Ammon's horn (tissue), 1 donor: ENCODE measurements around the gene TMEM50B.
A peak's percentile ranks its signal among the peaks of the same experiment; 100 is the strongest.
"Not testable (repeated sequence)": the region's sequence is repeated elsewhere in the genome, so short reads cannot be mapped to it uniquely, and the experiment has no call there.

Source experiments
- DNase-seq: peaks from one replicate; pipeline ENCODE4 v3.0.0-alpha.2; 2016; ENCODE audit warnings: low spot score

The TMEM50B gene

GRCh38 chr21:33478182-33478581, 1.6 kb downstream of the TMEM50B start:
- no peak for DNase-seq

- no peak for DNase-seq
Measured at GRCh38 chr21:33477066-33477465, 2.7 kb downstream of the TMEM50B start.

DNA sequence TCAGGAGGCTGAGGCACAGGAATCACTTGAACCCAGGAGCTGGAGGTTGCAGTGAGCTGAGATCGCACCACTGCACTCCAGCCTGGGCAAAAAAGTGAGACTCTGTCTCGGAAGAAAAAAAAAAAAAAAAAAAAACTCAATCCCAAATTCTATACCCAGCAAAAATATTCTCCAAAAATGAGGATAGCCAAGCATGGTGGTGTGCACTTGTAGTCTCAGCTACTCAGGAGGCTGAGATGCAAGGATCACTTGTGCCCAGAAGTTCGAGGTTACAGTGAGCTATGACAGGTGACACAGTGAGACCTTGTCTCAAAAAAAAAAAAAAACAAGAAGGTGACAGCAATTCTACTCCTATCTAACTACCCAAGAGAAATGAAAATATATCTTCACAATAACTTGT, 6.4 kb downstream of the TMEM50B start:
- no peak for DNase-seq

GRCh38 chr21:33470701-33471100, 9.1 kb downstream of the TMEM50B start:
- DNase-seq: no peak

GRCh38 chr21:33469183-33469582, 10.6 kb downstream of the TMEM50B start:
- DNase-seq: not testable (repeated sequence)

DNA sequence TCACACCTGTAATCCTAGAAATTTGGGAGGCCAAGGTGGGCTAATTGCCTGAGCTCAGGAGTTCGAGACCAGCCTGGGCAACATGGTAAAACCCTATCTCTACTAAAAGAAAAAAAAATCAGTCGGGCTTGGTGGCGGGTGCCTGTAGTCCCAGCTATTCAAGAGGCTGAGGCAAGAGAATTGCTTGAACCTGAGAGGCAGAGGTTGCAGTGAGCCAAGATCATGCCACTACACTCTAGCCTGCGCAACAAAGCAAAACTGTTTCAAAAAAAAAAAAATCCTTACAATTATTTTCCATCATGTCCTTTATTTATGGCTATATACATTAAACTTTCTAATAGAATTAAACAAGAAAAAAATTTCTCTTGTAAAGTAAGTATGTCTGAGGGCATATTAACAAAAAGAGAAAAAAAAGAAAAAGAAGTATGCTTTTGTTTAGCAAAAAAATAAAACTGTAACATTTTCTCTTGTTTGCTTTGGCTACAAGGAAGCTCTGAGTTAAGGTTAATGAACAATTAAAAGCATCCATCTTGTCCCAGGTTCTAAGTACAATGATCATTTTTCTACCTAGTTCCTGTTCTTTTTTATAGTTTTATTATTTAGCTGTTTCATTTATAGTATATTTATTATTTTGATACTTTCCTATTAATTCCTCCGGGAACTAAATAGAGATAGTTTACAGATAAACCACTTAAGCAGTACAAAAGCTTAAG, 18.1 kb downstream of the TMEM50B start:
- no peak for DNase-seq

- DNase-seq: no peak
Measured at GRCh38 chr21:33458861-33459260, 20.9 kb downstream of the TMEM50B start.

DNA sequence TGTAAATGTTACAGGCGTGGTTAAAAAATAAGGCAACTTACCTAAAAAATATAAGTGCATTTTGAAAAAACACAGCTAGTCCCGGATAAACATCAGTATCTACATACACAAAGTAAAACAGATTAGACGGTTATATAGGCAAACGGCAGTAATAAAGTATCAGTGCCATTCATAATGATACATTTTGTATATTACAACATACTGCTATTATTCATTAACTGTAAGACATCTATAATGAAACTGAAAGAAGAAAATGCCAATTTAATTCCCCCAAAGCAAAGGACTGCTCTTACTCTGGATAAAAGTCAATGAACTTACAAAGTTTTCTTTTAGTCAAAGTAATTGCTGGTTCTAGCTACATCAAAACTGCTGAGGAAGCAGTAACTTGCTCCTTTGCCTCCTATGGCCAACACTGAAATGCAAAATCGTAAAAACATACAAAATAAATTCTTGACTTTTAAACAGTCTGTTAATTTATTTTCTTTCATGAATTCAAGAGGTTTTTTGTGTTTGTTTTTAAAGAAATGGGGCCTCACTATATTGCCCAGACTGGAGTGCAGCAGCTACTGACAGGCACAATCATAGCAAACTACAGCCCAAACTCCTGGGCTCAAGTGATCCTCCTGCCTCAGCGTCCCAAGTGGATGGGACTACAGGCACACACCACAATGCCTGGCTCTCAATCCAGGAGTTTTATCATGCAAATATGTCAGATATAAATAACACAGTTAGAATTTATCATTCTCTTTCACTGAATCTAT, 23.9 kb downstream of the TMEM50B start:
- no peak for DNase-seq

DNA sequence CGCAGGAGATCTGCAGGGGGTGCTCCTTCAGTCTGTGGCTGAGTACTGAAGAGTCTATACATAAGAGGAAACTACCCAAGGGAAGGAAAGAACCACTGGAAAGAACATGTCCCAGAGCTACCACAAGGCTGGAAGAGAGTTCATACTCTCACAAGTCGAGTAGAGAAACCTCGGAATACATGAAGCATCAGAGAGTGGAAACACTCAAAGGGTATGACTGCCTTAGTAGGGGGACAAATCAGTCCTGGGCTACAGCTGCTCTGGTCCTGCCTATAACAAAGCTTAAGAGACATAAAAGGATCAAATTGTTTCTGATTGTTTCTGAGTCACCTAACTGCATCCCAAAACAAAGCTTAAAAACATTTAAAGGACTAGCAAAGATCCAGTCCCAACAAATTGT, 27.4 kb downstream of the TMEM50B start:
- no peak for DNase-seq

DNA sequence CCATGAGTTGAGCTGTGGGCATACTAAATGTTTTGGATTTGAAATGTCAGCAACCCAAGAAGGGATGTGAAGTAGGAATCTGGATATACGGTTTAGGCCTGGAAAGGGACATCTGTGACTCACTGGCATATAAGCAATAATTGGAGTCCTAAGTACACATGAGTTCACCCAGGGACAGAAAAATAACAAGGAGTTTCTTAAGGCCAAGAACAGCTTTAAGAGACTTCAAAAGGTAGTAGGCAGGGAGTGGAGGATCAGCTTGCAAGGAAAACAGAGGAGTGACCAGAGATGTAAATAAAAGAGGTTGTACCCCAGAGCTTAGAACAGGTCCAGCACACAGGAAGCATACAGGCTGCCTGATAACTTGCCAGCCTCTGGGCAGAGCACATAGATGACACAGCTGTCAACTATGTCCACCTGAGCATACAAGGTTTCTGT, 28.1 kb downstream of the TMEM50B start:
- DNase-seq: no peak

DNA sequence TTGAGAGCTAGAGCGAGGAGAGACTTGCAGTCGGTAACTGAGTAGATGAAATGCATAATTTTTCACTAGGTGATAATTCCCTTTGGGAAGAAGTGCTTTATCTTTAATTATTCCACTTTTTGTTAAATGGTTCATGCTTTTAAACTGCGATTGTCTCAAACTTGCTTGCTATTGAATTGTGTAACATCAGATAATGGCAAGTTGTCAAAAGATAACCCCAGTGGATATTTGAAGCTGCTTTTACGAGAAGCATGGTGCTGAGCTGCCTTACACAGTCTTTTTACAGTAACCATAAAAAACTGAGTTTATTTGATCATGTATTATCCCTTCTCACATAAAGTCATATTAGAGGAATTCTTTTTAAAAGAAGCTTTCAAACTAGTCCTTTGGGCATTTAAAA, 30.2 kb downstream of the TMEM50B start:
- no peak for DNase-seq

- not testable (repeated sequence) for DNase-seq
Measured at GRCh38 chr21:33446620-33447019, 33.2 kb downstream of the TMEM50B start.

GRCh38 chr21:33444499-33444898, 35.3 kb downstream of the TMEM50B start:
- no peak for DNase-seq

DNA sequence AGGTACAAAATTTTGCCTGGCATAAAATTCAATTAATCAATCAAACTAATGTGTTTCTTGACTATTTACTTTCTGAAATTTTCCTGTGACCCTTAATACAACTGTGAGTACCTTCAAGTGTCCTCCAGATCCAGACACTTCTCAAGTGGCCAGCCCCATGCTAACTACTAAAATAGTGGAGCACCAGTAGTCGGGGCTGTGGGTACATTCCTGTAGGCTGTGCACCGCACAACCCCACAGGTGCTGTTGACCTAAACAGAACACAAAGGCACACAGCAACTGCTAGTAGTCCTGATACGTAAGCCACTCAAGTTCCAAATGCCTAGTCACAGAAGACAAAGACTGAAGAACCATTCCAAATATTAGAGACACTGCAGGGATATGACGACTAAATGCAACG, 36.6 kb downstream of the TMEM50B start:
- DNase-seq: no peak

- DNase-seq: no peak
Measured at GRCh38 chr21:33441489-33442477, 38.0 kb downstream of the TMEM50B start.

DNA sequence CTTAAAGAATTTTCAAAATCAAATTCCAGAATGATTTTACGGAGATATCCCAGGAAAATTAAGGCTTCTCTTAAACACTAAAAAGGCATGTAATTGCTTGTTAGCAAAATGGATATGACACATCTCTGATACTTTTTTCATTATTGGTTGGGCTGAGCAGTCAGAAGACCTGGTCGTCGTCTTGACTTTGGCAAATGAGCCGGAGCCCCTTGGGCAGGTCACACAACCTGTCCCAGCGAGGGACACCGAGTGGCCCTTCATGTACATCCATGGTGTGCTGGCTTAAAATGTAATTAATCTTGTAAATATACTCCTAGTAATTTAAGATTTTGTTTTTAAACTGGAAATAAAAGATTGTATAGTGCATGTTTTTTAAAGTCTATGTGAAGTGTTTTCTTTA, 42.6 kb downstream of the TMEM50B start:
- no peak for DNase-seq

- DNase-seq: peak; percentile 46
Measured at GRCh38 chr21:33434770-33435360, 44.9 kb downstream of the TMEM50B start.

- peak; percentile 59 for DNase-seq
Measured at GRCh38 chr21:33433425-33434114, 46.2 kb downstream of the TMEM50B start.

GRCh38 chr21:33433001-33433400, 46.8 kb downstream of the TMEM50B start:
- DNase-seq: no peak

- peak; percentile 57 for DNase-seq
Measured at GRCh38 chr21:33432496-33432895, 47.3 kb downstream of the TMEM50B start.

DNA sequence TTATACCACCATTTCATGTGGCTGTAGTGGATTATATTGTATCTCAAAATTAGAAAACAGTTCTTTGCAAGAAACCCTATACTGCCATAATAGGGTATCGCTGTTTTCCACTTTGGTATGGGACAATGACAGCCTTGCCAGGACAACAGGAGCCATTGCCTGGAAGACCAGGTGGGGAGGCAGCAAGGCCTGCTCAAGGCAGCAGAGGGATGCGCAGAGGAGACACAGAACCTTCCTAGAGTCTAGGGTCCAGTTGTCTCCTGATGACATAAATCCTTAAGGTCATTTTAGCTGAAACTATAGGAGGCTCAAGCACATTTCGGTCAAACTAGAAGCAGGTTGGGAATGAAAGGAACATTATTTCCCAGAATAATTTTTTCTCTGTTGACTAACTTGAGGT, 48.9 kb downstream of the TMEM50B start:
- no peak for DNase-seq
